ENCODE measurements around the gene CHST8.
"Not testable (repeated sequence)": the region's sequence is repeated elsewhere in the genome, so short reads cannot be mapped to it uniquely, and the experiment has no call there.

The CHST8 gene

DNA sequence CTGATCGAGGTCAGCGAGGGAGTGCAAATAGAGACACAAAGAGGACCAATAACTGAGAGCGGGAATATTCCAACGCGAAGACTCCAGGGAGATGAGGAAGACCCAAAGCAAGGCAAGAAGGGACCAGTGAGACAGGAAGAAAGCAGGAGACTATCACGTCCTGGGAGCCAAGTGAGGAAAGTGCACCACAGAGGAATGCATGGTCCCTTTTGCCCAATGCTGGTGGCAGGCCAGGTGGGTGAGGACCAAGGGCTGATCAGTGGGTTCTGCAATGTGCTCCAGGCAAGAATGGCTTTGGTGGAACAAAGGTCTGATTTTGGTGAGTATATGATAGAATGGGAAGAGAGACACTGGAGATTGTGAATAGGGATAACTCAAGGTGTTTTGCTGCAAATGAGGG lies 25.4 kb downstream of the CHST8 start:
- no peak for DNase-seq

DNA sequence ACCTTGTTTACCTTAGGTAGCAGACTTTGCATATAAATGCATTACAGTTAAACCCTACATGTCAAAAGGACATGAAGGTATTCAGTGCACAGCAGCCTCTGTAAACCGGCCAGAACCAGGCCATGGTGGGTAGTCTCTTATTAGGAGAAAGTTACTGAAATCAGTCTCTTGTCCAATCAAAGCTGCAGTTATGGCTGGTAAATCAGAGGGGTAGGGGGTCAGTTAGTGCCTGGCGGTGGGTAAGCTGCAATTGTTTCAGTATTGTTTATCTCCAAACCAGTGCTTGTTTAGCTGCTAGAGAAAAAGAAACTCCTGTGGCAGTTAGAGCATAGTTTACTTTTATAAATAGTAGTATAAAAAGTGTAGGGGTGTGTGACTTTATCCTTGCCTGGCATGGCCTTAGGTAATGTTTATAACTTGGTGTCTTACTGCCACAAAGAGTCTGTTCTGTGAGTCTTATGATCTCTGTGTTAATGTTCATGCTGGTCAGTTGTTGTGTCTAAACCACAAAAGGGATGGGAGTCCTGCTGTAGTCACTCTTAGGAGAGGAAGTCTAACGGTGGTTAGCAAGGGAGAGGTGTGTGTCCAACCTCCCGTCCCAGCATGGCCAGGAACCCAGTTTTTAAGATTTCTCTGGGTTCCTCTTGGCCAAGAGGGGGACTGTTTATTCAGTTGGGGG lies 28.0 kb downstream of the CHST8 start:
- DNase-seq: no peak

DNA sequence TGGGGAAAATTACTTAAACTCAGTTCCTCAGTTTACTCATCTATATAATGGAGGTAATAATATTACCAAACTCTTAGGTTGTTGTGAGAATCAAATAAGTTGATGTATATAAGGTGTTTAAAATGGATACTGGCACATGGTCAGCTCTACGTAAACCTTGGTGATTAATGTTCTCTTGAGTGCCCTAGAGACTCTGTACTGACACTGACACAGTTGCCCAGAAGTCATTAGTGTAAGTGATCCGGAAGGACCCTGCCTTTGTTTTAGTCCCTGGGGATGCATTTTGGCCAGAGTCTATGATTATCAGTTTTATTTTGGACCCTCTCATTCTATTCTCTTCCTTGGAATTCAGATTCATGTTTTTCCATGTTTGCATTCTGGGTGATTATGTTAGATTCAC lies 31.9 kb downstream of the CHST8 start:
- DNase-seq: no peak

DNA sequence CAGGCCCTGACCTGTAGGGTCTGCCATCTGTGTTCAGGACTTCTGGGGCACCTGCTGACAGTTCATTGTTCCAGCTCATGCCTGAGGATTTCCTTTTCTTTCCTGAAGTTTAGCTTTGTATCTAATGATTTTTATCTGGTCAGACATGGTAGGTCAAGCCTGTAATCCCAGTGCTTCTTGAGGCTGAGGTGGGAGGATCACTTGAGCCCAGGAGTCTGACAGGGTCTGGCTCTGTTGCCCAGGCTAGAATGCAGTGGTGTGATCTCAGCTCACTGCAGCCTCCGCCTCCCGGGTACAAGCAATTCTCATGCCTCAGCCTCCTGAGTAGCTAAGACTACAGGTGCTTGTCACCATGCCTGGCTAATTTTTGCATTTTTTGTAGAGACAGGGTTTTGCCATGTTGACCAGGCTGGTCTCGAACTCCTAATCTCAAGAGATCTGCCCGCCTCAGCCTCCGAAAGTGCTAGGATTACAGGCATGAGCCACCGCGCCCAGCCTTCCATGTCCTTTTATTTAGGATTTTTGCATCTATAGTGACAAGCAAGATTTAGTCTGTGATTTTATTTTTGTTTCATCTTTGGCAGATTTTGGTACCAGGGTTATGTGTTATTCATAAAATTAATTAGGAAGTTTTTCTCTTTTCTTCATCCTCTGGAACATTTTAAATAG lies 33.2 kb downstream of the CHST8 start:
- no peak for DNase-seq

DNA sequence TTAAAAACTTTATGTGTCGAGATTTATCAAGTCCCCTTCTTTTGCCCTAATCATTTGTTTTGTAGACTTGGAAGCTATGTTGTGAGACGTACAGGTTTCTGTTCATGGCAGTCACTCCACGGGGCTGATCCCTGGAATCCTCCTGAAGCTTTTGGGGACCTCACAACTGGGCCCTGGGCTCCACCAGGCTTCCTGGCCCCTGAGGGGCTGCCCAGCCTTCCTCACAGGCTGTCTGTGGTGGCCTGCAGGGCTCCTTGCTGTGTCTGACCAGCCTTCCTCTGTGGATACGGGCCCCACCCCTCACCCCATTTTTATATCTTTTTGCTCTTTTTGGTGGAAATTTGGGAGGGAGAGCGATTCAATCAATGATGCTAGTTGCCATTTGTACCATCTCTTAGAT lies 38.1 kb downstream of the CHST8 start:
- no peak for DNase-seq

DNA sequence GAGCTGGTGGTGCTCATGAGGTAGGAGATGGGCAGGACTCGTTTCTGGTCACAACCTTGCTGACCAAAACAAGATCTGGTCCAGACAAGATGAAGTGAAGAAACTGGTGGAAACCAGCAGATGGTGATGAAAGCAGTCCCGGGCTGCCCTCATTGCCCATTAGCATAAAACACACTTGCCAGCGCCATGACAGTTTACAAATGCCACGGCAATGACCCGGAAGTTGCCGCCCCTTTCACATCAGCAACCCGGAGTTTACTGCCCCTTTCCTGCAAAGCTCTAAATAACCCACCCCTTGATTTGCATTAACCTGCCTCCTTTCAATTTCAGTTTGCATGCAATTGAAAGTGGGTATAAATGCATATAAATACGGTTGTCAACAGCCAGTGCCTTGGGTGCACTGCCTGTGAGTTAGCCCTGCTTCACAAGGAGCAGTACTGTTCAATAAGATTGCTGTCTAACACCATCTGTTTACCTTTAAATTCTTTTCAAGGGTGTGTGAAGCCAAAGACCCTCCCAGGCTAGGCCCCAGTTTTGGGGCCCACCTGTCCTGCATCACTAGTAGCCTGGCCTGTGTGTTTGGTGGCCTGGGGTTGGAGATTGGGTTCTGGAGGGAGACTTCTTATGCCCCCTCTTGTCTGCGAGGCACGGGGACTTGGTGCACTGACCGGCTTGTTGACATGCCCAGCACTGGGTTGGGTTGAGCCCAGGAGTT lies 38.8 kb downstream of the CHST8 start:
- DNase-seq: no peak

DNA sequence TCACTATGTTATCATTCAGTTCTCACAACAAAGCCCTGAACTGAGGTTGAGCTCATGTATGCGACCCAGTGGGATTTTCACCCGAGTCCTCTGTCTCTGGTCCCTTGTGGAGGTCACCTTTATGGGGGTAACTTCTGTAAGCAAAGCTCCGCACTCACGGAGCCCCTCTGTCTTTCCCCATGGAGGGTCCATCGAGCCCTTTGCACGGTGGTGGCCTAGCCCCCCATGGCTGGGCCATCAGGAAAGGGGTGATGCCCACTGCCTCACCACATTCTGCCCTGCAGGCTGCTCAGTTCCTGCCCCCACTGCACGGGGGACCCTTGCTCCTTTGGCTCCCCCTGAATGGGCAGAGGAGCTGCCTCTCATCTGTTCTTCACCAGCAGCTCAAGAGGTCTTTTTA lies 39.6 kb downstream of the CHST8 start:
- DNase-seq: no peak

DNA sequence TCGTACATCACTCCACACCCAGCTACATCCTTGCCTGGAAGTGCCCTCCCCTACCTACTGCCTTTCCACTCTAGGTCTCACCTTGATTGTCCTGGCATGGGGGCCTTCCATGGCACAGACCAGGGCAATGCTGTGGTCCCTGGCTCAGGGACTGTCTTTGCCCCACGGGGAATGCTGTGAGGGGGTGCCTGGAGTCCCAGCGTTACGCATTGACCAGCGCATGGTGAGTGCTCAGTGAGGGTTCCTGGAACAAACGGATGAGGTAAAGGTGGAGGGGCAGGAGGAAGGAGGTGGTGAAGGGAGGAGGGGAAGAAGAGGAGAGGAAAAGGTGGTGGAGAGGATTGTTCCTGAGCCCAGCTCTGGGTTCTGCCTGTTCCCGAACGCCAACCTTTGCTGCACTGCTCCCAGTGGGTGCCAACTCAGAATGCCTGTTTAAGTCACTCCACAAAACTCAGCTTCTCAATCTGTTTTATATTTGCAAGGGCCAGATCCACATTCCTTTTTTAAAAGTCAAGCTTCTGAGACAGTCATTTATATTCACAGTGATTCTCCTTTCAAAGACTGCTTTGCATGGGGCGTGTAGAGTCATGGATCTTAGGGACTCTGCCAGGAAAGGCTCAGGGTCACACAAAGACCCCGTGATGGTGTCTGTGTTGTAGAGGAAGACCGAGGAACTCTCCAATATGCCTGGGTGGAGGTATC lies 40.8 kb downstream of the CHST8 start:
- DNase-seq: no peak

DNA sequence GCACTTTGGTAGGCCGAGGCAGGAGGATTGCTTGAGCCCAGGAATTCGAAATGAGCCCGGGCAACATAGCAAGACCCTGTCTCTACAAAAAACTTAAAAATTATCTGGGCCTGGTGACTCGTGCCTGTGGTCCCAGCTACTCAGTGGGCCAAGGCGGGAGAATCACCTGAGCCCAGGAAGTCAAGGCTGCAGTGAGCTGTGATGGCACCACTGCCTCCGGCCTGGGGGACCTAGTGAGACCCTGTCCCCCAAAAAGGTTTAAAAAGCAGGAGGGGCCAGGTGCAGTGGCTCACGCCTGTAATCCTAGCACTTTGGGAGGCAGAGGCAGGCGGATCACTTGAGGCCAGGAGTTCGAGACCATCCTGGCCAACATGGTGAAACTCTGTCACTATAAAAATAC lies 41.6 kb downstream of the CHST8 start:
- not testable (repeated sequence) for DNase-seq

DNA sequence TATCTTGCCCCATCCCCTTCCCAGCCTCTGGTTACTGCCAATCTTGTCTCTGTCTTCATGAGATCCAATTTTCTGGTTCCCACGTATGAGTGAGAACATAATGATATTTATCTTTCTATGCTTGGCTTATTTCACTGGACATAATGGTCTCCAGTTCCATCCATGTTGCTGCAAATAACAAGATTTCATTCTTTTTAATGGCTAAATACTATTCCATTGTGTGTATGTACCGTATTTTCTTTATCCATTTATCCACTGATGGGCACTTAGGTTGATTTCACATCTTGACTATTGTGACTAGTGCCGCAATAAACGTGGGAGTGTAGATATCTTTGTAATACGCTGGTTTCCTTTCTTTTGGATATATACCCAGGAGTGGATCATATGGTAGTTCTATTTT lies 43.0 kb downstream of the CHST8 start:
- no peak for DNase-seq

DNA sequence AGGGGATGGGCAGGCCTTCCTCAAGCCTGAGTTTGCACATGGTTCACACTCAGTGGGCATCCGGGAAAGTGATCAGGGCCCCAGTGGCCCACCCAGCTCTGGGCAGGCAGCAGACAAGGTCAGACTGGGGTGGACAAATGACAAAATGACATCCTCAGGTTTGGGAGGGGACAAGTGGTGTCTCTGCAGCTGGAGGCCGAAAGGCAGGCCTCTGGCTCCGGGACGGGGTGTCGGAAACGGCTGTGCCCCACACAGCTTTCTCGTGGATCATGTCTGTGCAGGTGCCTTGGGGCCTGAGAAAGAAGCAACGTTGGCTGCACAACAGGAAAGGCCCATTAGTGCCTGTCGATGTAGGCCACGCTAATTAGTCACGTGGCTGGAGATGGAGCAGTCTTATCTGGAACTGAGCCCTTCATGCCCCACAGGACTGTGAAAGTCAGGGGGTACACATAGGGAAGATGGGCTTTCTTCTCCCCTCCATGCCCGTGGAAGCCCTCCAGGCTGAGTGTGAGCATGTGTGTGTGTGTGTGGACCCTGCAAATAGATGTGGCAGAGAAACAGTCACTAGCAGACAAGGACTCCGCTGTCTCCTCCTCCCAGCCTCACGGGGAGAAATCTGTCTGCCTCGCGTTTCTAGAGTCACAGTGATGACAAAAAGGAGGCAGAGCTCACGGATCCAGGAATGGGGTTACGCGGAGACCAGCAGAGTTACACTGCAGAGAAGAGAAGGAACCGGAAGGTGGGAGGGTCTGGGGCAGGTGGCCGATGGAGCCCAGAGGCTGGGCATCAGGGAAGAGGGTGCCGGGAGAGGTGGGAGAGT lies 44.2 kb downstream of the CHST8 start:
- DNase-seq: no peak

DNA sequence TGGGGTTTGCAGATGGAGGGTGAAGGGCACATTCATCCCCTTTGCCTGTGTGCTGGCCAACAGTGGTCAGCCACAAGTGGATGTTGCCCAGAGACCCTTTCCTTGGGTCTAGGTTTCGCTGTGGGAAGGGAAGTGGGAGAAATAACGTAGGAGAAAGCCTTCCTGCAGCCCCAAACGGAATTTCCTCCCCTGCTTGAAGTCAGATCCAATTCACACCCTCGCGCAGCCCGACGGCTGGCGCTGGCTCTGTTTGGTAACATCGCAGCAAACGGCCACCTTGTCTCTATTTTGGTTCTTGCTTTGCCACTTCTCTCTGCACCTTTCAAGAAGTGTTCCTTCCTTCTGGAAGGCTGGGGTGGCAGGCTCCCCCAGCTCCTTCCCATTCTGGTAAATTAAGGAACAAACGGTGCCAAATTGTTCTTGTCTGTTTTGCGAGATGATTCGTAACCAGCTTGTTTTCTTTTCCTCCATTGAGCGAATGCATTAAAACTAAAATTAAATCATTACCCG lies 45.4 kb downstream of the CHST8 start:
- DNase-seq: no peak

DNA sequence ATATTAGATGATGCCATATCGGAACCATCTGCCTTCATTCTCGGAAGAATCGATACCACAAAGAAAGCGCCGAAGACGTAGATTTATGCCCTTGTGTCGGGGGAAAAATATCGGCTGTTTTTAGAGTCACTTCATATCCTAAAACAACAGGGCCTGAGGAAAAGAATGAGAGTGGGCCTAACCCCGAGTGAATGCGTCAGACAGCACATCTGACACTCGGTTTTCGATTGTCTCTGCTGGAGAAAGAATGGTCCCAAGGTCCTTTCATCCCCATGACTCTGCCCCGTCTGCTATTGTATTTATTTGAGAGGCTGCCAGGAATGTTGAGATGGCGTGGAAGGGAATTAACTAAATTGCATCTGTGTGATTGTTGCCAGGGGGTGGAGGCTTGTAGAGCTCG lies 46.1 kb downstream of the CHST8 start:
- peak; percentile 7 for DNase-seq

DNA sequence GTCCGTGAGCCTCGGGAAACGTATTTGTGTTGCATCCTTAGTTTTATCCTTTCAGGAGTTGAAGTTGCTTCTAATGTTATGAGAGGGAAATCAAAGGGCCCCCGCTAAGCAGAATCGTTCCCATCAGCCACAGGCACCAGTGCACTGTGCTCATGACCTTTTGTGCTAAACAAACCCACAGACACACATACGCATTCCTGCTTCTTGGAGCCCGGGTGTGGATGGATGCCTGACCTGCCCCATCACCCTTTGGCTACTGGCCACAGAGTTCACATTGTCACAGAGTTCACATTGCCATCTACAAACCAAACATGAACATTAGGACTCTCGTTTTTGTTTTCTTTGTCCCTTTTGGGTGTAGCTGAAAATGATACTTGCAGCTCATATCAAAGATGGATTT lies 47.2 kb downstream of the CHST8 start:
- DNase-seq: no peak

DNA sequence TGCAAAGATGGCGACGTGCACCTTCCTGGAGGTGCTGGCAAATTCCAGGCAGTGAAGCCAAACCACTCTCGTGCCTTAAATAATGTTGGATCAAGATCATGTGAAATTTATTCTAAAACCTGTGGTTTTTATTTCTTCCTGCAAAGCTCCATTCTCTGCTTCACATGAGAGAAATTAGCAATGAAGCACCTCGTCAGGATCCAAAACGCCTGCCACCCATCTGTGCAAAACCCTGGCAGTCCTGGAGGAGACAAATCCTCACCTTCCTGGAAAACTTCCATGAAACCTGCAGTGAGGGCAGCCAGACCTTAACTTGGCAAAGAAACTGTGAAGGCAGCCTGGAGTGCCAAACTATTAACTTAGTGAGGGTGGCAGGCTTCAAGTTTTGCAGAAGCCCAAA lies 47.6 kb downstream of the CHST8 start:
- no peak for DNase-seq

DNA sequence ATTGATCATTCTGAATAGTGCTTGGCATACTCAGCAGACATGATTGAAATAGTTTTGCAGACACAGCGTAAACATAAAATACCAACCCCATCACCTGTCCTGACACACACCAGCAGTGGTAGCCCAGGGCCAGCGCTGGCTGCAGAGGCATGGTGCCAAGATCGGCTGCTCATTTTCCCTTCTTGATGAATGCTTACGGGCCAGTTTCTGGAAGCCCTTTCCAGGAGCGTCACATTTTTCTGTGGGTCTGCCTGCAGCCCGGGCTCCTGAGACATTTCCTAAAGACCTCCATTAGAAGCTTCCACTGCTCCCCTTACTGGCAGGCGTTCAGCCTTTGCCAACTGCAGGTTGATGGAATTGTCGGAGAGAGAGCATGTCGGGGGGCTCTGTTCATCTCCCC lies 48.6 kb downstream of the CHST8 start:
- no peak for DNase-seq

DNA sequence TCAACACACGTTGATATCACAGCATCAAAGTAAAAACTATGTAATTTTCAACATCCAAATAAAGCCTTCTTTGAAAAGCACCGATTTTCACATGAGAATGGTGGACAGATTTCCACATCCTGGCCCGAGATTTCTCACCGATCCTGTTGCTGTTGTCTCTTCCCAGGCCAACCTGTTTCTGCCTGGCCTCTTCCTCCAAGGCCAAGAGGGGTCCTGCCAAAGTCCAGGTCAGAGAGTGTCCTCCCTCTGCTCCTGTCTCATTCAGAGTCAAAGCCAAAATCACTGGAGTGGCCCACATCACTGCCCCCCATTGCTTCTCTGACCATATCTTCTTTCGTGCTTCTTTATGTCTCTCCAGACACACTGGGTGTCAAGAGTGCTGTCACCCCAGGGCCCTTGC lies 49.5 kb downstream of the CHST8 start:
- no peak for DNase-seq

DNA sequence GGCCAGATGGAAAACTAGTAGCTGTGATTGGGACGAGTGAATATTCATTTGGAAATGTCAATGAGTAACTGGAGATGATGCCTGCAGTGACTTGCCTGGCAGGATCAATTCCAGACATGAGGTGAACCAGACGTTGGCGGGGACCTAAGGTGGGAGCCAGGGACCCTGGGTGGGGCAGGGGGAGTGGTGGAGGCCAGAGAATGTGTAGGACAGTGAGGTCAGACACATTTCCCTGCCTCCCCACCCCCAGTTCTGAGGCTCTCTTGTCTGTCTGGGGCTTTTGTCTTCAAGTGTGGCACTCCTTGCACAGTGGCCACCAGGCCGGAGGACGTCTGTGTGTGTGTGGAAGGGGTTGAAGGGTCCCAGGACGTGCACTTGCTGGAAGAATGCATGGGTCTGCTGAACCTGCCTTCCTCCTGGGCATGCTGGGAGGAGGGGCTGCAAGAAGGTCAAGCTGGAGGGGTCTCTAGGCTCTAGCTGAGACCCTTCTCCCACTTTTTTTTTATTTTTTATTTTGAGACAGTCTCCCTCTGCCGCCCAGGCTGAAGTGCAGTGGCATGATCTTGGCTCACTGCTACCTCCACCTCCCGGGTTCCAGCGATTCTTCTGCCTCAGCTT lies 51.6 kb downstream of the CHST8 start:
- DNase-seq: no peak

DNA sequence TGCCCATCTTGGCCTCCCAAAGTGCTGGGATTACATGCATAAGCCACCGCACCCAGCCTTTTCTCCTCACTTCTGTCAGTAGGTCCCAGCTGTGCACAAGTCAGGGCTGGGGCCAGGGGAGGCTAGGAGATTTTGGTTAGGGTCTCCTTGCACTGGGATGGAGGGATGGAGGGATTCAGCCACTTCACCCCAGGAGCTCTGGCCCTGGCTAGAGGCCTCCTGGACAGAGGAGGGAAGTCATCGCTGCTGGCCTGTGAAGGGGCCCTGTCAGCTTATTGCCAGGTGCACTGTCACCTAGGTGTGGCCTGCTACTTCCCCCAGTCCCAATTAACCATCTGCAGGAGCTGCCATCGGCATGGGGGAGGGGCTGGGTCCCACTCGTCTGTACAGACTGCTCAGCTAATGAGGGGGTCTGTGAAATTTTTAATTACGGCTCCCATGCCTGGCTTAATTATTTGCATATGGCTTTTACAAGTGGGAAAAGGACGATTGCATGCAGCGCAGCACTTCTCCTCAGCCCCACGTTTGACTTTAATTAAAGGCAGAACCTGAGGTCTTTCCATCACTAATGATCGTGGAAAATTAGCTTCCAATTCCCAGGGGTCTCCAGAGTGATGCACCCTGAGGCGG lies 52.4 kb downstream of the CHST8 start:
- DNase-seq: peak; percentile 56

DNA sequence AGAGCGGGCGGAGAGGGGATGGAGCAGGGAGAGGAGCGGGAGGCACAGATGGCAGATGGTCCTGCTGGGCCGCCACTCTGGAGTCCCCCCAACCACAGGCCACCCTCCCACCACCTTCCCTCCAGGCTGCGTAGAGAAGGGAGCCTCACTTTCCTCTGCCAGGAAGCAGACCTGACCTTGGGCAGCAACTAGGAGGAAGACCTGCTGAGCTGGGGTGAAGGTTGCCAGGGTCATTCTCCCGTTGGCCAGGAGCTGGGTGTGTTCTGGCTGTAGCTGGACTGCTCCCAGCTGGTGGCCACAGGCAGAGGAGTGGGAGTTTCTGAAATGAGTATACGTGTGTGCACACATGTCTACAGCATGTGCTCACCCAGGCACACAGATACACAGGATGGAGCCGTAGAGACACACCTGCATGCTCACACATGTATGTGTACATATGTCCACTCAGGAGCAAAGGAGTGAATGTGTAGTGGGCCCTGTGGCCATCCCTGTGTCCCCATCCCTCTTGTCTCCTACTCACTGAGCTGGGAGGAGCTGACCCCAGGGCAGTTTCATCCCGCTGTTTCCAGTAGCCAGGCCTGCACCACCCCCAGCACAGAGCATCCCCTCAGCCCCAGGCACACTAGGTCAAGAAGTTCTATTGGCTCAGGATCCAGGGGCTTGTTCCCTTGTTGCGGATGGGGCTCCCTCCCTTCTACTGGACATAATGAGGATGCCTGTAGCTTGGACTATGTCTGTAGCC lies 53.0 kb downstream of the CHST8 start:
- DNase-seq: no peak

Data from NCI-H1694 treated with DMSO at 0.1 percent for 48 hours (cell line).